IMR-90 (cell line): ENCODE data around the gene TNRC6B. TPM values are rescaled to one million over a fixed set of nuclear protein-coding genes. Genes with fewer than 3 reads are reported as not detected.

Experiments used
- ATAC-seq: fragments of 200-7000 bp; cut with Tn5 transposase; 2 replicates; pipeline ENCODE4 v1.9.1; 2020; ENCODE audit warnings: low read depth, mild to moderate bottlenecking, moderate library complexity
- BruUV-seq: library from RNA; stranded (reverse); fragments of 400-500 nt; replicated peaks from 2 replicates; lab custom pipeline; 2021; lab: Mats Ljungman, UMichigan
- CTCF ChIA-PET: fragments of 300-600 bp; formaldehyde crosslinking; extraction: SDS; loops from one replicate; lab custom pipeline; 2021; ENCODE audit warnings: antibody characterized with exemption; lab: Yijun Ruan, JAX
- POLR2A ChIA-PET: fragments of 300-600 bp; sonication (Branson Sonifier 250); formaldehyde crosslinking; loops from one replicate; lab custom pipeline; 2022; ENCODE audit warnings: antibody characterized with exemption; ENCODE audit not compliant: unreplicated experiment; lab: Charles Lee
- DNase-seq: peaks from one replicate; pipeline ENCODE4 v3.0.0; 2013
- H2AFZ ChIP-seq: replicated peaks from 2 replicates; pipeline ENCODE3; 2013; ENCODE audit warnings: low read length, mild to moderate bottlenecking; ENCODE audit not compliant: poor library complexity
- H2AK5ac ChIP-seq: 2 replicates; pipeline ENCODE4 v1.6.1; 2013; ENCODE audit warnings: low read depth, low read length, inconsistent platforms
- H2AK9ac ChIP-seq: replicated peaks from 2 replicates; pipeline ENCODE3; 2013; ENCODE audit warnings: mild to moderate bottlenecking, low read depth, low read length, moderate library complexity; ENCODE audit not compliant: poor library complexity
- H2BK120ac ChIP-seq: 2 replicates; pipeline ENCODE4 v1.6.1; 2013; ENCODE audit warnings: low read depth, low read length, inconsistent platforms
- H2BK15ac ChIP-seq: 3 replicates; pipeline ENCODE4 v1.6.1; 2013; ENCODE audit warnings: low read depth, low read length, inconsistent platforms
- H2BK20ac ChIP-seq: 2 replicates; pipeline ENCODE4 v1.6.1; 2013; ENCODE audit warnings: low read depth, mild to moderate bottlenecking, inconsistent platforms, low read length, moderate library complexity
- H2BK5ac ChIP-seq: 2 replicates; pipeline ENCODE4 v1.6.1; 2013; ENCODE audit warnings: mild to moderate bottlenecking, low read depth, low read length, inconsistent platforms; ENCODE audit not compliant: poor library complexity, severe bottlenecking
- H3K14ac ChIP-seq: replicated peaks from 2 replicates; pipeline ENCODE4 v1.6.1; 2013; ENCODE audit warnings: low read depth, low read length, inconsistent platforms
- H3K18ac ChIP-seq: 2 replicates; pipeline ENCODE4 v1.6.1; 2013; ENCODE audit warnings: low read depth, low read length, control low read depth
- H3K23ac ChIP-seq: 2 replicates; pipeline ENCODE4 v1.6.1; 2013; ENCODE audit warnings: low read depth, low read length, inconsistent platforms
- H3K27ac ChIP-seq: 2 replicates; pipeline ENCODE4 v1.5.1; 2013; ENCODE audit warnings: mild to moderate bottlenecking, control low read depth, low read length; ENCODE audit not compliant: insufficient read depth
- H3K27me3 ChIP-seq: 2 replicates; pipeline ENCODE4 v1.6.1; 2013; ENCODE audit warnings: low read length; ENCODE audit not compliant: control insufficient read depth, insufficient read depth
- H3K36me3 ChIP-seq: 2 replicates; pipeline ENCODE4 v1.6.1; 2013; ENCODE audit warnings: low read length, mixed read lengths; ENCODE audit not compliant: control insufficient read depth, insufficient read depth
- H3K4ac ChIP-seq: 2 replicates; pipeline ENCODE4 v1.6.1; 2013; ENCODE audit warnings: low read depth, low read length, inconsistent platforms
- H3K4me1 ChIP-seq: 2 replicates; pipeline ENCODE4 v1.6.1; 2013; ENCODE audit warnings: low read length, mixed read lengths; ENCODE audit not compliant: control insufficient read depth, insufficient read depth
- H3K4me2 ChIP-seq: 2 replicates; pipeline ENCODE4 v1.6.1; 2013; ENCODE audit warnings: low read depth, mild to moderate bottlenecking, control low read depth, low read length, moderate library complexity
- H3K4me3 ChIP-seq: 2 replicates; pipeline ENCODE4 v1.5.1; 2013; ENCODE audit warnings: low read depth, mild to moderate bottlenecking, control low read depth, low read length, moderate library complexity; ENCODE audit not compliant: insufficient read depth
- H3K56ac ChIP-seq: 2 replicates; pipeline ENCODE4 v1.6.1; 2013; ENCODE audit warnings: low read length, inconsistent platforms; ENCODE audit not compliant: insufficient read depth; ENCODE audit errors: extremely low read depth
- H3K79me1 ChIP-seq, 2 experiments: 2 replicates each; pipeline ENCODE4 v1.6.1; 2013; ENCODE audit warnings: low read length in 2 of 2, inconsistent platforms in 1 of 2, low read depth in 1 of 2
- H3K9ac ChIP-seq: 2 replicates; pipeline ENCODE4 v1.6.1; 2013; ENCODE audit warnings: low read depth, low read length, control low read depth
- H3K9me1 ChIP-seq: 2 replicates; pipeline ENCODE4 v1.6.1; 2013; ENCODE audit warnings: low read length, inconsistent platforms; ENCODE audit not compliant: insufficient read depth
- H3K9me3 ChIP-seq: 2 replicates; pipeline ENCODE4 v1.6.1; 2013; ENCODE audit warnings: low read length; ENCODE audit not compliant: control insufficient read depth, insufficient read depth
- H4K20me1 ChIP-seq: 2 replicates; pipeline ENCODE4 v1.6.1; 2013; ENCODE audit warnings: low read length, inconsistent platforms; ENCODE audit not compliant: insufficient read depth
- H4K5ac ChIP-seq: 2 replicates; pipeline ENCODE4 v1.6.1; 2013; ENCODE audit warnings: mild to moderate bottlenecking, low read depth, low read length, control low read depth
- H4K8ac ChIP-seq, 2 experiments: 2 replicates each; pipeline ENCODE4 v1.6.1; 2013; ENCODE audit warnings: low read depth in 2 of 2, low read length in 2 of 2, control low read depth in 1 of 2, inconsistent platforms in 1 of 2
- H4K91ac ChIP-seq: 2 replicates; pipeline ENCODE4 v1.6.1; 2013; ENCODE audit warnings: low read depth, low read length, inconsistent platforms; ENCODE audit not compliant: insufficient read depth
- BHLHE40 ChIP-seq: fragments of 150-350 bp; IDR thresholded peaks from 2 replicates; pipeline ENCODE4 v1.6.1; 2016; ENCODE audit warnings: mild to moderate bottlenecking, low read depth, low read length
- CHD1 ChIP-seq: IDR thresholded peaks from 2 replicates; pipeline ENCODE4 v1.6.1; 2012; ENCODE audit warnings: low read depth, low read length, improper control_type of control experiment
- FOS ChIP-seq: fragments of 150-350 bp; IDR thresholded peaks from 2 replicates; pipeline ENCODE4 v1.6.1; 2016; ENCODE audit warnings: low read depth, low read length
- MAFK ChIP-seq: IDR thresholded peaks from 2 replicates; pipeline ENCODE4 v1.6.1; 2012; ENCODE audit warnings: low read depth, low read length, improper control_type of control experiment
- MAZ ChIP-seq: IDR thresholded peaks from 2 replicates; pipeline ENCODE4 v1.6.1; 2012; ENCODE audit warnings: low read depth, mild to moderate bottlenecking, low read length, improper control_type of control experiment, moderate library complexity, borderline replicate concordance
- MXI1 ChIP-seq: IDR thresholded peaks from 2 replicates; pipeline ENCODE4 v1.6.1; 2012; ENCODE audit warnings: low read depth, mild to moderate bottlenecking, low read length, moderate library complexity, borderline replicate concordance
- NFE2L2 ChIP-seq: fragments of 150-350 bp; IDR thresholded peaks from 2 replicates; pipeline ENCODE4 v1.6.1; 2016; ENCODE audit warnings: low read depth, mild to moderate bottlenecking, low read length
- POLR2A ChIP-seq: IDR thresholded peaks from 2 replicates; pipeline ENCODE4 v1.6.1; 2012; ENCODE audit warnings: mild to moderate bottlenecking, low read depth, low read length
- RAD21 ChIP-seq: IDR thresholded peaks from 2 replicates; pipeline ENCODE4 v1.6.1; 2012; ENCODE audit warnings: low read length, improper control_type of control experiment
- RCOR1 ChIP-seq: IDR thresholded peaks from 2 replicates; pipeline ENCODE4 v1.6.1; 2012; ENCODE audit warnings: mild to moderate bottlenecking, low read length, improper control_type of control experiment; ENCODE audit not compliant: insufficient replicate concordance
- SMC3 ChIP-seq: fragments of 150-350 bp; IDR thresholded peaks from 2 replicates; pipeline ENCODE4 v1.6.1; 2016; ENCODE audit warnings: low read depth, mild to moderate bottlenecking, antibody characterized with exemption, low read length, moderate library complexity
- WGBS, 2 experiments: methylation state at CpG; one replicate each; pipeline versions ENCODE4 v1.1.5 to v1.1.7; 2013; ENCODE audit warnings: missing lambda C conversion rate in 2 of 2; ENCODE audit not compliant: insufficient read length in 1 of 2; ENCODE audit errors: extremely low coverage in 2 of 2; 5-methylcytosine and 5-hydroxymethylcytosine counted together
- dilution Hi-C: fragments of 300-500 bp; cut with HindIII; formaldehyde crosslinking; loops from one replicate; pipeline ENCODE4 v1.14.3; 2018; ENCODE audit warnings: low sequenced_read_pairs; ENCODE audit not compliant: unreplicated experiment
- in situ Hi-C: fragments of 300-500 bp; cut with MboI; formaldehyde crosslinking; loops from 3 replicates; pipeline ENCODE4 v1.14.3; 2019; ENCODE audit warnings: low sequenced_read_pairs, inconsistent platforms, mixed read lengths
- intact Hi-C: fragments of 100-400 bp; cut with micrococcal nuclease; formaldehyde crosslinking; loops from 2 replicates; pipeline ENCODE4 v1.10.0; 2022
- polyA plus RNA-seq, 3 experiments: library from polyadenylated mRNA; depleted of rRNA; stranded (reverse); fragments of >200 nt; gene quantifications; 2 replicates each; pipeline ENCODE4 v1.2.3, GENCODE V29; 2012; ENCODE audit warnings: low replicate concordance in 1 of 3
- total RNA-seq: library from RNA; depleted of rRNA; stranded (reverse); fragments of >200 nt; gene quantifications from 2 replicates; pipeline ENCODE4 v1.2.3, GENCODE V29; 2012
- TF ChIP-seq, protein P1 (sequence below): conservative IDR thresholded peaks from 2 replicates; pipeline ENCODE4 v1.5.1; 2012; ENCODE audit warnings: mild to moderate bottlenecking, low read depth, low read length, improper control_type of control experiment
- TF ChIP-seq, protein P2 (sequence below): fragments of 150-350 bp; IDR thresholded peaks from 2 replicates; pipeline ENCODE4 v1.6.1; 2016; ENCODE audit warnings: low read depth, mild to moderate bottlenecking, low read length, moderate library complexity, borderline replicate concordance
- TF ChIP-seq, protein P3 (sequence below): fragments of 150-350 bp; IDR thresholded peaks from 2 replicates; pipeline ENCODE4 v1.6.1; 2017; ENCODE audit warnings: mild to moderate bottlenecking, antibody characterized with exemption, low read length, low read depth

TNRC6B gene
- total and polyA plus RNA-seq, 2 of the 4 experiments (the other 2 are of a cell fraction) = 3.9 to 17.0 TPM

DNA sequence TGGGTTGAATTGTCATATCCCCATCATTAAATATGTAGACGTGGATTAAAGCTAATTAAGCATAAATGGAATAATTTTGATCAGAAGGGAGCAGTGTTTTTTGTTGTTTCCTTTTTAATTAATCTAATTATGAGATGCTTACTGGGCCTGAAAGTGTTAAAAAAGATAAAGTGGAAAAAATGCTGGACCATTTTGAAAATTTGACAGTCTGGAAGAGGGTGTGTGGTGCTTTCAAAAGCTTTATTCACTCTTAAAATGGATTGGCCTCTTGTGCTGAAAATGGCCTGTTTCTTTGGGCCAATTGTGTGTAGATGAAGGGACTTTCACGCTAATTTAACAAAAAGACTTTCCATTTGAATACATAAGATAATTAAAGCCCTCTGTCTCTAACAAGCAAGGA, 1.8 kb downstream of the TNRC6B start:
- H2AFZ ChIP-seq = no peak overlapping the region
- no peak overlapping the region for H2AK9ac ChIP-seq
- ChIA-PET POLR2A (no interaction called here), CTCF (interaction anchor here (0.5 to 1.5 kb wide), 4 partner anchors 9 to 204 kb away, joined by 3 to 5 read pairs (median 4); no protein-coding TSS in a partner anchor)
- TF ChIP-seq RCOR1 = no peak
- TF ChIP-seq SMC3 = no peak
- no peak for TF ChIP-seq CHD1
- TF ChIP-seq, protein P1, sequence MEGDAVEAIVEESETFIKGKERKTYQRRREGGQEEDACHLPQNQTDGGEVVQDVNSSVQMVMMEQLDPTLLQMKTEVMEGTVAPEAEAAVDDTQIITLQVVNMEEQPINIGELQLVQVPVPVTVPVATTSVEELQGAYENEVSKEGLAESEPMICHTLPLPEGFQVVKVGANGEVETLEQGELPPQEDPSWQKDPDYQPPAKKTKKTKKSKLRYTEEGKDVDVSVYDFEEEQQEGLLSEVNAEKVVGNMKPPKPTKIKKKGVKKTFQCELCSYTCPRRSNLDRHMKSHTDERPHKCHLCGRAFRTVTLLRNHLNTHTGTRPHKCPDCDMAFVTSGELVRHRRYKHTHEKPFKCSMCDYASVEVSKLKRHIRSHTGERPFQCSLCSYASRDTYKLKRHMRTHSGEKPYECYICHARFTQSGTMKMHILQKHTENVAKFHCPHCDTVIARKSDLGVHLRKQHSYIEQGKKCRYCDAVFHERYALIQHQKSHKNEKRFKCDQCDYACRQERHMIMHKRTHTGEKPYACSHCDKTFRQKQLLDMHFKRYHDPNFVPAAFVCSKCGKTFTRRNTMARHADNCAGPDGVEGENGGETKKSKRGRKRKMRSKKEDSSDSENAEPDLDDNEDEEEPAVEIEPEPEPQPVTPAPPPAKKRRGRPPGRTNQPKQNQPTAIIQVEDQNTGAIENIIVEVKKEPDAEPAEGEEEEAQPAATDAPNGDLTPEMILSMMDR = no peak
- TF ChIP-seq NFE2L2 = no peak
- TF ChIP-seq, protein P2, sequence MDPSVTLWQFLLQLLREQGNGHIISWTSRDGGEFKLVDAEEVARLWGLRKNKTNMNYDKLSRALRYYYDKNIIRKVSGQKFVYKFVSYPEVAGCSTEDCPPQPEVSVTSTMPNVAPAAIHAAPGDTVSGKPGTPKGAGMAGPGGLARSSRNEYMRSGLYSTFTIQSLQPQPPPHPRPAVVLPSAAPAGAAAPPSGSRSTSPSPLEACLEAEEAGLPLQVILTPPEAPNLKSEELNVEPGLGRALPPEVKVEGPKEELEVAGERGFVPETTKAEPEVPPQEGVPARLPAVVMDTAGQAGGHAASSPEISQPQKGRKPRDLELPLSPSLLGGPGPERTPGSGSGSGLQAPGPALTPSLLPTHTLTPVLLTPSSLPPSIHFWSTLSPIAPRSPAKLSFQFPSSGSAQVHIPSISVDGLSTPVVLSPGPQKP = no peak
- TF ChIP-seq RAD21 = no peak
- TF ChIP-seq BHLHE40 = no peak
- no peak for TF ChIP-seq POLR2A
- no peak for TF ChIP-seq MXI1
- no peak for TF ChIP-seq FOS
- TF ChIP-seq MAFK = no peak
- TF ChIP-seq, protein P3, sequence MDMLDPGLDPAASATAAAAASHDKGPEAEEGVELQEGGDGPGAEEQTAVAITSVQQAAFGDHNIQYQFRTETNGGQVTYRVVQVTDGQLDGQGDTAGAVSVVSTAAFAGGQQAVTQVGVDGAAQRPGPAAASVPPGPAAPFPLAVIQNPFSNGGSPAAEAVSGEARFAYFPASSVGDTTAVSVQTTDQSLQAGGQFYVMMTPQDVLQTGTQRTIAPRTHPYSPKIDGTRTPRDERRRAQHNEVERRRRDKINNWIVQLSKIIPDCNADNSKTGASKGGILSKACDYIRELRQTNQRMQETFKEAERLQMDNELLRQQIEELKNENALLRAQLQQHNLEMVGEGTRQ = no peak
- TF ChIP-seq MAZ = no peak
- WGBS, 2 experiments = no CpG with 5 or more reads among the region's 2 CpGs
- DNase-seq = no peak
- no peak overlapping the region for H3K4ac ChIP-seq
- BruUV-seq = no TSS peak
- H2BK15ac ChIP-seq = no peak overlapping the region
- H3K4me2 ChIP-seq = peak overlapping the region; percentile 96
- peak overlapping the region; percentile 94; the same call in 1 of the 2 replicates for H3K9ac ChIP-seq
- H2AK5ac ChIP-seq = no peak overlapping the region
- peak overlapping the region; percentile 60; the same call in 1 of the 2 replicates for H3K4me3 ChIP-seq
- no peak overlapping the region for H3K27ac ChIP-seq
- no peak overlapping the region; the same call in 1 of the 2 replicates for H3K23ac ChIP-seq
- no peaks in the 10 kb centered on the region for H3K27me3 ChIP-seq
- peaks cover 20% of the 10 kb centered on the region for H3K9me1 ChIP-seq
- no peaks in the 10 kb centered on the region for H3K36me3 ChIP-seq
- dilution Hi-C loops = no loop called here
- no peaks in the 10 kb centered on the region for H3K9me3 ChIP-seq
- H3K56ac ChIP-seq = no peak overlapping the region
- in situ Hi-C loops = loop anchor here (5.0 kb wide), 1 partner anchor 168 kb away; the partner anchor contains the start of gene ADSL
- intact Hi-C loops = loop anchor here (2.0 to 10.0 kb wide), 2 partner anchors 97 to 645 kb away; partner anchors contain the start of gene RPS19BP1
- H4K8ac ChIP-seq = no peak overlapping the region
- H4K20me1 ChIP-seq = peaks cover 35% of the 10 kb centered on the region; the same call in 1 of the 2 replicates
- peaks cover 8 to 67% of the 10 kb centered on the region in 2 experiments for H3K79me1 ChIP-seq
- no peak overlapping the region for H2BK20ac ChIP-seq
- H3K18ac ChIP-seq = no peak overlapping the region
- H3K4me1 ChIP-seq = peaks cover 11% of the 10 kb centered on the region
- no peak overlapping the region for H2BK120ac ChIP-seq
- H4K91ac ChIP-seq = no peak overlapping the region
- no peak overlapping the region; the same call in 1 of the 2 replicates for H3K14ac ChIP-seq
- peak overlapping the region; percentile 96 for H2BK5ac ChIP-seq
- H4K5ac ChIP-seq = no peak overlapping the region
- ATAC-seq = no peak
